Testis (tissue), 2 donors: ENCODE results near the gene HNF1A.

Experiments
- CTCF ChIP-seq, 3 experiments: fragments of 450-650 bp in 2 of 3; fragments of 200-600 bp in 1 of 3; sonication (generic) in 1 of 3; IDR thresholded peaks; one replicate each; pipeline ENCODE4 v1.5.1; 2016 to 2019; ENCODE audit warnings: antibody characterized with exemption in 3 of 3, mild to moderate bottlenecking in 2 of 3, moderate library complexity in 1 of 3
- POLR2A ChIP-seq: fragments of 450-650 bp; IDR thresholded peaks from one replicate; pipeline ENCODE4 v1.6.1; 2017; ENCODE audit warnings: antibody characterized with exemption, mild to moderate bottlenecking, moderate library complexity

- TF ChIP-seq POLR2A (no peak), CTCF (IDR thresholded peaks at IDR 0.05) (no peak)
Measured at GRCh38 chr12:121030576-121031212, 52.4 kb downstream of the HNF1A start.
